ENCODE measurements around the gene ZNF559.

The ZNF559 gene

DNA sequence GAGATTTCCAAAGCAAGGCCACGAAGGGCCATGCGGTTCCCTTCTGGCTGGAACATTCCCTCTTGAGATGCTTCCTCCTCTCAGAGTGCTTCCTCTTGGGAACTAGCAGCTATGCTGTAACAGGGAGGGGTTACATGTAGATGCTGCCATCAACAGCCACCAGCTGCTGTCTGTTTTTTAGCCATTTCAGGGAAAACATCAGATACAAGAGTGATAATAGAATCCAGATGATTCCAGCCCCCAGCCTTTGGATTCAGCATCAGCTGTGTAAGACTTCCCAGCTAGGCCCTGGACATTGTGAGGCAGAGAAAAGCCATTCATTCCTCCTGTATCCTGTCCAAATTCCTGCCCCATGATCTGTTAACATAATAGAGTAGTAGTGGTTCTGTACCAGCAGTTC lies 30.7 kb downstream of the ZNF559 start:
- FAIRE-seq (no peak), DNase-seq (ENCODE audit: insufficient read length, low spot score) (no peak)
- TF ChIP-seq, protein P1, sequence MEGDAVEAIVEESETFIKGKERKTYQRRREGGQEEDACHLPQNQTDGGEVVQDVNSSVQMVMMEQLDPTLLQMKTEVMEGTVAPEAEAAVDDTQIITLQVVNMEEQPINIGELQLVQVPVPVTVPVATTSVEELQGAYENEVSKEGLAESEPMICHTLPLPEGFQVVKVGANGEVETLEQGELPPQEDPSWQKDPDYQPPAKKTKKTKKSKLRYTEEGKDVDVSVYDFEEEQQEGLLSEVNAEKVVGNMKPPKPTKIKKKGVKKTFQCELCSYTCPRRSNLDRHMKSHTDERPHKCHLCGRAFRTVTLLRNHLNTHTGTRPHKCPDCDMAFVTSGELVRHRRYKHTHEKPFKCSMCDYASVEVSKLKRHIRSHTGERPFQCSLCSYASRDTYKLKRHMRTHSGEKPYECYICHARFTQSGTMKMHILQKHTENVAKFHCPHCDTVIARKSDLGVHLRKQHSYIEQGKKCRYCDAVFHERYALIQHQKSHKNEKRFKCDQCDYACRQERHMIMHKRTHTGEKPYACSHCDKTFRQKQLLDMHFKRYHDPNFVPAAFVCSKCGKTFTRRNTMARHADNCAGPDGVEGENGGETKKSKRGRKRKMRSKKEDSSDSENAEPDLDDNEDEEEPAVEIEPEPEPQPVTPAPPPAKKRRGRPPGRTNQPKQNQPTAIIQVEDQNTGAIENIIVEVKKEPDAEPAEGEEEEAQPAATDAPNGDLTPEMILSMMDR (IDR thresholded peaks at IDR 0.05; ENCODE audit: insufficient read depth, missing control alignments): no peak

DNA sequence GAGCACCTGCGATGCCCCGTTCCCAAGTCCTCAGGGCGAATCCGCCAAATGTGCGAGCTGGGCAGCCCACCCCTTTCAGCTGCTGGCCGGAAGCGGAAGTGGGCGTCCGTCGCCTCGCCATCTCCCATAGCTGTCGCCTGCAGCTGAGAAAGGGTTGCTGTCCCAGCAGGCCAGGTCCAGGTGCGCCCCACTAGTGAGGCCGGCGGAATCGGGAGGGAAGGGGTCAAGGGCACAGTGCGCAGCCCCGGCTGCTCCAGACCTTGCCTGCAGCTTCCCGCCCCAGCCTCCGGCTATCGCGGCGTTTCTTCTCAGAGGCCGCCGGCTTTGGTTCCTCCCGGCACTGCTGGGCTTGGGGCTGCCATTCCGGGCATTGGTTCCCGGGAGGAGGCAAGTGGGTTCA lies 38.9 kb downstream of the ZNF559 start, which contains the start of gene ZNF177:
ZNF177 (plus strand) TSS at position 109 of the 400 bp plus-strand sequence. CDS start 15,299 bp downstream, outside the sequence.
- DNase-seq (ENCODE audit: insufficient read length, low spot score) (peak; percentile 52), FAIRE-seq (no peak)
- TF ChIP-seq, protein P1 (IDR thresholded peaks at IDR 0.05; ENCODE audit: insufficient read depth, missing control alignments): no peak

DNA sequence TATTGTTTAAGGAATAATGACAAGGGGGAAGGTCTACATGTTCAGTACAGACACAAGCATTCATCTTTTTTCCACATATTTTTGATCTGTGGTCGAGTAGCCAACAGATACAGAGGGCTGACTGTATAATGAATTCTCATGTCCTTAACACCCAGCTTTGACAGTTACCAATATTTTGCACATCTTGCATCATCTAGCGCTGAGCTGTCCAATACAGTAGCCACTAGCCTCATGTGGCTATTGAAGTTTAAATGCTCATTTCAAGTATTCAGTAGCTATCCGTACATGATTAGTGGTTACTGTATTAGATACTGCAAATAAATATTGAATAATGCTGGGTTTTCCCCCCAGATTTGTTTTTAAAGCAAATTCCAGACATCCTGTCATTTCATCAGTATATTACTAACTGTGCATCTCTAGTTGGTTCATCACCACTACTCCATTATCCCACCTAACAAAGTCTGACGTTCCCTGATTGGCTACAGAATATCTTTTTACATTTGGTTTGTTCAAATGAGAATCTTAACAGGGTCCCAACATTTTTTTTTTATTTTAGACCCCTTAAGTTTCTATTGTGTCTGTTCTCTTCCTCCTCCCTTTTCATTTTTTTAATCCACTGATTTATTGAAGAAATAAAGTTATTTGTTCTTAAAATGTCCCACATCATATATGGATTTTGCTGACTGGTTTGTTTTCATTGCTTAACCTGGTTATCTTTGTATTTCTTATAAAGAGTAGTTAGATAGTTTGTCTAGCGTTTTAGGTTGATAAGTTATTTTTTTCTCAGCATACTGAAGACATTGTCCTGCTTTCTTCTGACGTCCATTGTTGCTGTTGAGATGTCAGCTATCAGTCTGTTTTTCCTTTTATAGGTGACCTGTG lies 47.0 kb downstream of the ZNF559 start:
- DNase-seq (ENCODE audit: insufficient read length, low spot score) (no peak), FAIRE-seq (no peak)
- TF ChIP-seq, protein P1 (IDR thresholded peaks at IDR 0.05; ENCODE audit: insufficient read depth, missing control alignments): no peak

DNA sequence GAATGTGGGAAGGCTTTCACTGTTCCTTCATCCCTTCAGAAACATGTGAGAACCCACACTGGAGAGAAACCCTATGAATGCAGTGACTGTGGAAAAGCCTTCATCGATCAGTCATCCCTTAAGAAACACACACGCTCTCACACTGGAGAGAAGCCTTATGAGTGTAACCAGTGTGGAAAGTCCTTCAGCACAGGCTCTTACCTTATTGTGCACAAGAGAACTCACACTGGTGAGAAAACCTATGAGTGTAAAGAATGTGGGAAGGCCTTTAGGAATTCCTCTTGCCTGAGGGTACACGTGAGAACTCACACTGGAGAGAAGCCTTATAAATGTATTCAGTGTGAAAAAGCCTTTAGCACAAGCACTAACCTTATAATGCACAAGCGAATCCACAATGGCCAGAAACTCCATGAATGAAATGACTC lies 57.4 kb downstream of the ZNF559 start:
- no peak for DNase-seq (ENCODE audit: insufficient read length, low spot score)
- FAIRE-seq: no peak
- TF ChIP-seq, protein P1 (IDR thresholded peaks at IDR 0.05; ENCODE audit: insufficient read depth, missing control alignments): no peak
